ENCODE measurements around the gene STN1. TPM values are rescaled to one million over a fixed set of nuclear protein-coding genes. Genes with fewer than 3 reads are reported as not detected.

STN1 gene
- polyA plus RNA-seq, 3 donors from 2014 or later = 81.1 to 101 (median 82.8) TPM

DNA sequence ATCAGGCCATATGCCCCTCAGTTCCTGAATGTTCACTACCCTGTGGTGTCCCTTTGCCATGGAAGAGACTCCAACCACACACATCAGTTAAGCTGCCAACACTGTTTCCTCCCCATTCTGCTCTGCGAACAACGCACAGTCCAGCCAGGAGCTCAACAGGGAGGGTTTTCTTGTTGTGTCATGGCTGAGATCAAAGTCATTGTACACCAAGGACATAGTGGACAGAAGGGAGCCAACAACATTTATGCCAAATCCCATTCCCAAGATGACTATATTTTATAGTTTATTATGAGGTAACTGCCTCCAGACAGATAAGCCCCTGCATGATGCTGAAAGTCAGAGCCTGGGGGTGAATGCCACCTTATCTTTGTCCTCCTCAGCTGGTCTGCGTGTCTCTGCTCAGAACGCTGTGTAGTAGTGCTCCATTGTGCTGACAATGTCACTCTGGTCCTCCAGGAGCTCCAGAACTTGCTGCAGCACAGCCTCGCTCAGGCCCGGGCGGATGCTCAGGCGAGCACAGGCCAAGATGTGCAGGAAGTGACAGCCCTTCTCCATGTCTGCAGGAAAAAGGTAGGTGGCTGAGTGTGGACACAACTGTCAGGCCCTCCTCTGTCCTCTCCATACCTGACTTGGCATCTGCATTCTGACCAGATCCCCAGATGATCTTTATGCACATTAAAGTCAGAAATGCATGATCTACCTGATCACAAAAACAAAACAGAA lies 35.5 kb downstream of the STN1 start:
- H3K27ac Mint-ChIP-seq = peak overlapping the region in 2 of 6 donors; percentile 23 to 50
- DNase-seq = no peak
- no peaks in the 10 kb centered on the region for H3K9me3 Mint-ChIP-seq
- peaks cover 0 to 4% of the 10 kb centered on the region in 2 donors for H3K4me1 Mint-ChIP-seq
- peaks cover 0 to 2% (median 0%) of the 10 kb centered on the region in 3 donors for H3K27me3 Mint-ChIP-seq (ENCODE audit: low read depth in 3 of 3)
- peaks cover 30 to 68% (median 33%) of the 10 kb centered on the region in 3 donors for H3K36me3 Mint-ChIP-seq
- H3K4me3 Mint-ChIP-seq = no peak overlapping the region

DNA sequence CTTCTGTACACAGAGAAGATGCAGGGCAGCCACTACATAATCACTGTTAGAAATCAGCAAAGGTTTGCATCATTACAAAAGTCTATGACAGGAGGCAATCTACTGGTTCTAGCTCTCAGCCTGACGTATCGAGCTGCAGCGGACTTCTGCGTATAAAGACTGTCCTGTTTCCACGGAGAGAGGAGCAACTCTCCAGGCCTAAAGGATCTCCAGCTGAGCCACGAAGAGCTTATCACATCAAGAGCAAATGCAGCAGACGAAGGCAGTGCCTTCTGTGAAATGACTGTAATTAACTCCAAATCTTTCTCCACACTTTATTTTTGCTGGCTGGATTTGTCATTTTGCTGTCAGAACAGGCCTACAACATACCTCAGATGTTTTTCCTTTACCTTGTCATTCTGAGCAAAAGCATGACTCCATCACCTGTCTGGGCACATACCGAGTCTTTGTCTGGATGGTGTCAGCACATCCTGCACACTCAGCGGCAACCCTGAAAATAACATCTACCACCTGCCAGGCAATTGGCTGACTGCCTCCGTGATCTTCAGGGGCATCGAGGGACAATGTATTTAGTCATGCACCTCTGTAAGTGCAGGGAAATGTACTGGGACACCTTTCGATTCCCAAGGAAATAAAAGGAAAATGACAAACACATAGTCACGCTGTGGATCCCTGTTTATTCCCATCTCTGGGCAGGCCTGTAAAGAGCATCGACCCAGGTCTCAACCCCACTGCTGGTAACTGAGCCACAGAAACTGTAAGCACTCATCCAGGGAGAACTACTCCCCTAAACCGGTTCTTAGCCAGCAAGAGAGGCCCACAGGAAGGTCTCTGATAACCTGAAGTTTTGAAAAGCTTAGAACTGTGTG lies 36.3 kb downstream of the STN1 start:
- Mint-ChIP-seq H3K36me3 (peaks cover 25 to 66% (median 33%) of the 10 kb centered on the region in 3 donors), H3K4me1 (peaks cover 0 to 4% of the 10 kb centered on the region in 2 donors), H3K27me3 (ENCODE audit: low read depth in 3 of 3) (peaks cover 0 to 2% (median 0%) of the 10 kb centered on the region in 3 donors), H3K9me3 (no peaks in the 10 kb centered on the region), H3K4me3 (no peak overlapping the region), H3K27ac (peak overlapping the region in 1 of 6 donors; percentile 8)
- DNase-seq = no peak

DNA sequence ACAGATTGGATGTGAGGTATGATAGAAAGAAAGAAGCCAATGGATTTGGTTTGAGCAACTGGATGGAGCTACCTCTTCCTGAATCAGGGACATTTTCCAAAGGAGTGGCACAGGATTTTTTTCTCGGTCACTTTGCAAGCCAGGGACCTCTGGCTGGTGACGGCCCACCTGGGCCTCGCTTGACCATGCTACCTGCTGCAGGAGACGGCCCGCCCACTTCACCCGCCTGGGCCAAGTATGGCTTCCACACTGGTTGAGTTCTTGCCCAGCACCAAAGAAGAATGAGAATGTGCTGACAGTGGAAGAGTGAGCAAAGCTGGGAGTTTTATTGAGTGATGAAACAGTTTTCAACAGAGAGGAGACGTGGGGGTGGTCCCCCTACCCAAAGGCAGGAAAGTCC lies 38.2 kb downstream of the STN1 start:
- Mint-ChIP-seq H3K4me3 (no peak overlapping the region), H3K36me3 (peaks cover 25 to 58% (median 33%) of the 10 kb centered on the region in 3 donors), H3K9me3 (no peaks in the 10 kb centered on the region), H3K4me1 (peaks cover 0 to 4% of the 10 kb centered on the region in 2 donors), H3K27ac (peak overlapping the region in 1 of 6 donors; percentile 14), H3K27me3 (ENCODE audit: low read depth in 3 of 3) (peaks cover 0 to 2% (median 0%) of the 10 kb centered on the region in 3 donors)
- DNase-seq = no peak

DNA sequence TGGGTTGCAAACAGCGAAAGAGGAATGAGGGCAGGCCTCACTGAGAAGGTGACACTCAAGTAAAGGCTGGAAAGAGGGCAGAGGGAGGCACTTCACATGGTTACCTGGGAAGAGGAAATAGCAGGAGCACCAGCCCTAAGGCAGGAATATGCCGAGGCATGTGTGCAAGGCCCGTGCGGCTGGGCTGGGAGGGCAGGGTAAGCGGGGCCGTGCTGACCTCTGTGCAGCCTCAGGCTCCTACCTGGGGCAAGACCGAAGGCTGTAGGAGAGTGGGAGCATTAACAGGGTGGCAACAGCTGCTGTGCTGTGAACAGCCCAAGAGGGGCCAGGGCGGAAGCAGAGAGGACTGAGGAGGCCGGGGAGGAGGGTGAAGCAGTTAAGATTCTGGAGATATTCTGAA lies 38.6 kb downstream of the STN1 start:
- Mint-ChIP-seq H3K27me3 (ENCODE audit: low read depth in 3 of 3) (peaks cover 0 to 2% (median 0%) of the 10 kb centered on the region in 3 donors), H3K4me1 (peaks cover 0 to 4% of the 10 kb centered on the region in 2 donors), H3K36me3 (peaks cover 25 to 58% (median 33%) of the 10 kb centered on the region in 3 donors), H3K27ac (no peak overlapping the region), H3K4me3 (no peak overlapping the region), H3K9me3 (no peaks in the 10 kb centered on the region)
- DNase-seq = no peak

DNA sequence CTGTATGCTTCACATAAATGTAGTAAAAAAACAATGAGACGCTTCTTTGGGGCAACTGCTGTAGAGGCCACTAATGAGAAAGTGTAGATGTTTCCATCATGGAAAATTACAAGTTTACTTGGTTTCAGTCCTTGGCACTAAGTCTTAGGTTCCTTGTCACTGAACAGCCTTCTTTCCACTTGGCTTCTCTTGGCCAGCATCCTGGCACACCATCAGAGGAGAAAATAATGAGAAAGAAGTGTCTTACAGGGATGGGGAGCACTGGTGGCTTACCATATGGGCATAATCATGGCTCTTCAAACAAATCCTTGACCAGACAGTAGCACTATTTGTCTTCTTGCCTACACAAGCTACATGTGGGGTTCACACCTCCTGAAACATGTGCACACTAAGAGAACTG lies 40.1 kb downstream of the STN1 start:
- Mint-ChIP-seq H3K27me3 (ENCODE audit: low read depth in 3 of 3) (peaks cover 0 to 2% (median 0%) of the 10 kb centered on the region in 3 donors), H3K9me3 (no peaks in the 10 kb centered on the region), H3K27ac (peak overlapping the region in 2 of 6 donors; percentile 17 to 49), H3K4me3 (no peak overlapping the region), H3K4me1 (peaks cover 0 to 3% of the 10 kb centered on the region in 2 donors), H3K36me3 (peaks cover 24 to 50% (median 28%) of the 10 kb centered on the region in 3 donors)
- DNase-seq = no peak

DNA sequence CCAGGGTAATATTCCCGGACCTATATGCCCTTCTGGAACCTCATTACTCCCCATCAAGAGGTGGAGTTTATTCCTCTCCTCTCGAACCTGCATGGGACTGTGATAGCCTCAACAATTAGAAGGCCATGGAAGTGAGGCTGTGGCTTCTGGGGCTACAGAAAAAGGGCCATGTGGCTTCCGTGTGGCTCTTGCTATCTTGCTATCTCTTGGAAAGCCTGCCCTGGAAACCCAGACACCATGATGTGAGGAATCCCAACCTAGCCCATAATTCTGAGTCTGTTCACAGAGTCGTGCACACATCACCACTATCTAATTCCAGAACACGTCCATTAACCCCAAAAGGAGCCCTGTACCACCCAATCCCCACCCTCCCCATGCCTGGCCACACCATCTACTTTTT lies 41.8 kb downstream of the STN1 start:
- H3K4me1 Mint-ChIP-seq = peaks cover 0 to 3% of the 10 kb centered on the region in 2 donors
- no peaks in the 10 kb centered on the region for H3K27me3 Mint-ChIP-seq (ENCODE audit: low read depth in 3 of 3)
- H3K27ac Mint-ChIP-seq = peak overlapping the region in 1 of 6 donors; percentile 64
- no peak overlapping the region for H3K4me3 Mint-ChIP-seq
- H3K9me3 Mint-ChIP-seq = no peaks in the 10 kb centered on the region
- H3K36me3 Mint-ChIP-seq = peaks cover 22 to 38% (median 24%) of the 10 kb centered on the region in 3 donors
- no peak for DNase-seq

DNA sequence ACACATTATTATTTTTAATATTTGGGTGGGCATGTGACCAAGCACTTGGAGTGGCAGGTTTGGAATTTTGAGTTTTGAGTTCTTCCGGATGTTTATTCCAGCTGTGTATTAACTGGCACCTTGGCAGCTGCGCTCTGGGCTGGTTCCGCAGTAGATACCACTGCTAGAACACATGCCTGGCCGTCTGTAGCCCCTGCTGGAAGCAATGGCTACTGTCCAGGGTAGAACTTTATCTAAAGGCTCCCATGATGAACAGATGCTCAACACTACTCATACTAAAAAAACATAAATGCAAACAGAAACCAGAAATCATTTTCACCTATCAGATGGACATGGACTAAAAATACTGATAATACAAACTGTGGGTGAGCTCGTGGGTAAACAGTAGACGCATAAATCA lies 43.3 kb downstream of the STN1 start:
- Mint-ChIP-seq H3K4me3 (no peak overlapping the region), H3K27ac (peak overlapping the region in 3 of 6 donors; percentile 12 to 73 (median 30)), H3K36me3 (peaks cover 15 to 28% (median 16%) of the 10 kb centered on the region in 3 donors), H3K27me3 (ENCODE audit: low read depth in 3 of 3) (peaks cover 0 to 2% (median 0%) of the 10 kb centered on the region in 3 donors), H3K9me3 (no peaks in the 10 kb centered on the region), H3K4me1 (peaks cover 0 to 3% of the 10 kb centered on the region in 2 donors)
- DNase-seq = no peak

DNA sequence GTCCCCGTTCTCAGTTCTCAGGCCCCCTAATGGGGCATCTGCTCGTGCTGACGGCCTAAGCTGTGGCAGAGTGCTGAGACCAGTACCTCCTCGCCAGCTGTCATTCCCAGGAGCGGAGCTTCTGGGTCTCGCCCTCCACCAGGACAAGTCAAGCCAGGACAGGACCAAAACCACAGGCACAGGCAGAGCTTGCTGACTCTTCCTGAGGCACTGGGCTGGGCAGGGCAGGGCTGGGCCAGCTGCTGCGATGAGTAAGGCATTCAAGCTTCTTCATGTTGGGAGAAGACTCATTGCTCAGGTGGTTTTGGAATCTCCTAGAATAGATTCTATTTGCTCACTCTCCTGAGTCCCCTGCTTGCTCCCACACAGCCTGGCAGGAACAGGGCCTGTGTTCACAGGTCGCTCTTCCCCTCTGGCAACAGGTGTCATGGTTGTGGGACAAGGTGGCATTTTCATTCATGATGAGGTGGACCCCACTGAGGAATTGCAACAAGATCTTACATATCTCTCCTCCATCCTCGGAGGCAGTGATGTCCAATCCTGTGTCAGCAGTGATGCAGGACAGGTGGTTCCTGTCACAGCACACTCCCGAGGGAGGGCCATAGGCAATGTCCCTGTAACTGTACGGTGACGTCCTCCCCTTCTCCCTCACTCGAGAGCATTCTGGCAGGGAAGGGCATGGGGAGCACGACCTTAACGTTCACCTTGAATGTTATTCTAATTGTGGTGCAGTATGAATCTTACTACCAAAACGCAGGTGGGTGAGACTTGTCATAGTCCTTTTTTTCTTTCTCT lies 45.6 kb downstream of the STN1 start:
- Mint-ChIP-seq H3K27ac (peak overlapping the region in 1 of 6 donors; percentile 21), H3K27me3 (ENCODE audit: low read depth in 3 of 3) (peaks cover 0 to 2% (median 2%) of the 10 kb centered on the region in 3 donors), H3K36me3 (peaks cover 0 to 13% (median 10%) of the 10 kb centered on the region in 3 donors), H3K9me3 (no peaks in the 10 kb centered on the region), H3K4me3 (no peak overlapping the region), H3K4me1 (no peaks in the 10 kb centered on the region)
- DNase-seq = no peak

DNA sequence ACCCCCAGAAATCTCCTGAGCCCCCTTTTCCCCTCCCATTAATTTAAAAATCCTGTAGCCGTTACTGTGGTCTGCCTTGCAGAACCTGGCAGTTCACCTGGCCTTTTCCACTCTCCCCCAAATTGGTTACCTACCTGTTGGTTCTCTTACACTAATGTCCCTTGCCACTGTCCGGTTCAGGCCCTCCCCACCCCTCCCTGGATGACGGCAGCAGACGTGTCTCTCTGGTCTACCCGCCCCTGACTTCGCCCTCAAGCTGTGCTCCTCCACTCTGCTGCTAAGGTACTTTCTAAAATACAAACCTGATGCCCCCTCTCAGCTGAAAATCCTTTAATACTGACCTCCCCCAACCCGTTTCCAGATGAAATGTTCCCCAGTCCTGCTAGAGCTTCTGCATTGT lies 47.0 kb downstream of the STN1 start:
- H3K4me1 Mint-ChIP-seq = no peaks in the 10 kb centered on the region
- no peak overlapping the region for H3K27ac Mint-ChIP-seq
- peaks cover 2 to 10% (median 10%) of the 10 kb centered on the region in 3 donors for H3K36me3 Mint-ChIP-seq
- no peak for DNase-seq
- H3K27me3 Mint-ChIP-seq (ENCODE audit: low read depth in 3 of 3) = peaks cover 0 to 2% (median 2%) of the 10 kb centered on the region in 3 donors
- no peaks in the 10 kb centered on the region for H3K9me3 Mint-ChIP-seq
- H3K4me3 Mint-ChIP-seq = no peak overlapping the region

DNA sequence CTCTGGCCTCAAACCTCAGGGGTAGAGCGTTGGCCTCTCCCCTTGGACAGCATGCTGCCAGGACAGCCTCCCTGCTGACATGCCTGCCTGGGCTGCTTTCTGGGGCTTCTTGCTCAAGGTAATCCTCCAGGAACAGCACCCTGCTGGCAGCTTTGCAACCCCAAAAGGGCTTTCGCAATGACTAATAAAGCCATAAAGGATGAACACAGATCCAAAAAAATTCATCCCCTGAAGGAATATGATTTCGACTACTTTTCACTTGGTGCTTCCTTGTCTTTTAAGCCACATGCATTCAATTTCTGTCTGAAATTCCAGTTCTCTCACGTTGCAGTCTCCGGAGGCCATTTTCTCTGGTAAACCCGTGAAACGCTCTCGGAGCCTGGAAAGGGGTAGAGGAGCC lies 47.5 kb downstream of the STN1 start:
- DNase-seq = no peak
- Mint-ChIP-seq H3K27me3 (ENCODE audit: low read depth in 3 of 3) (peaks cover 0 to 2% (median 2%) of the 10 kb centered on the region in 3 donors), H3K36me3 (peaks cover 5 to 10% (median 10%) of the 10 kb centered on the region in 3 donors), H3K4me1 (no peaks in the 10 kb centered on the region), H3K27ac (no peak overlapping the region), H3K9me3 (peaks cover 0 to 2% (median under 1%) of the 10 kb centered on the region in 6 donors), H3K4me3 (no peak overlapping the region)

DNA sequence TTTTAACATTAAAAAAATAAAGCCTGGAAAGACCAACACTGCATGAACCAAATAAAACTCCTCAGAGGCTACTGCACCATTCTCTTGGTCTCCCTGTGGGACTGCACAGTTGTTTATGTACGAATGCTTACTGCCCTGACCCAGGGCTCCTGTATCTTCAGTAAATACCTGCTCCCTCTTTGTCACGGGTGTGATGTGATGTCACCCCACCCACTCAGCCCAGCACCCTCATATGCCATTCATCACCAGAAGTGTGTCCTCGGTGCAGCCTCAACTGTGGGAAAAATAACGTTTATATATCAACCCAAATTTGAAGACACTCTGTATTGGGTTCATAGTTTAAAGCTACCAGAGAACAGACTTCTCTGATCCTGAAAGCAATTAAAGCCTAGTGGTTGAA lies 48.6 kb downstream of the STN1 start:
- Mint-ChIP-seq H3K27me3 (ENCODE audit: low read depth in 3 of 3) (peaks cover 0 to 4% (median 2%) of the 10 kb centered on the region in 3 donors), H3K36me3 (peaks cover 14 to 19% (median 18%) of the 10 kb centered on the region in 3 donors), H3K9me3 (peaks cover 0 to 10% (median 4%) of the 10 kb centered on the region in 6 donors), H3K4me1 (no peaks in the 10 kb centered on the region), H3K27ac (peak overlapping the region in 2 of 6 donors; percentile 52 to 79), H3K4me3 (no peak overlapping the region)
- no peak for DNase-seq

DNA sequence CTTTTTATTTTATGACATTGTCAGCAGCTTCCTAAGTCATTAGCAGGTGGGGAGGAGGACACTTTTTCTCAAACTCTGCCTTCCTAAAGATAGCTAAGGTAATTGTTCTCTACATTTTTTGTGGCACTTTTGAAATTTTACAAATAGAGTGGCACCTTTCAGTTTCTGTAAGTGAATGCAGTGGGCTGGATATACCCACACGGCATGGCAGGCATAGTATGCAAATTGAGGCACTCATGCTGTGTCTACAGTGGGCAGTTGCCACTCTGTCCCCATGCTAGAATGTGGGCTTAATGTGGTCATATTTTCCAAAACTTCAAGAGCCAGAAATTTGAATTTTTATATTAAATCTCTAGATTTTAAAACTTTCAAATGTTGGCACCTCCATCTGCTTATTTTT lies 49.8 kb downstream of the STN1 start:
- Mint-ChIP-seq H3K27me3 (ENCODE audit: low read depth in 3 of 3) (peaks cover 0 to 4% (median 2%) of the 10 kb centered on the region in 3 donors), H3K9me3 (peaks cover 0 to 15% (median 4%) of the 10 kb centered on the region in 6 donors), H3K27ac (no peak overlapping the region), H3K4me3 (no peak overlapping the region), H3K36me3 (peaks cover 20 to 22% (median 21%) of the 10 kb centered on the region in 3 donors), H3K4me1 (no peaks in the 10 kb centered on the region)
- no peak for DNase-seq

DNA sequence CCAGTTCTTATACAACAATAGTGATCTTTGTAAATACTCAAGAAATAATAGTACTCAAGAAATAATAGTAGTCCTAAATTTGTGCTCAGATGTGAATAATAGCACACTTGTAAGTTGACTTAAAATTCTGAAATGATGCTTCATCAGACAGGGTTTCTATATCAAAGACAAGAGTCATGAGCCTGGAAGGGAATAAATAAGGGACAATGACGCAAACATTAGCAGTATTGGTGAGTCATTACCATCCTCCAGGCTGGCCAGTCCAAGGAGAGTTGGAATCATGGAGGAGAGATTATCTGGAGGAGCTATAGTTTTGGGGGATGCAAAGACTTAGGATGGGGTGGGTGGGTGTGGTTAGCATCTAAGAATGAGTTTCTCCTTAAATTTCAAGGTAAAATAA lies 56.5 kb downstream of the STN1 start:
- H3K36me3 Mint-ChIP-seq = peaks cover 19 to 24% (median 20%) of the 10 kb centered on the region in 3 donors
- DNase-seq = no peak
- no peak overlapping the region for H3K27ac Mint-ChIP-seq
- no peak overlapping the region for H3K4me3 Mint-ChIP-seq
- peaks cover 0 to 13% (median 8%) of the 10 kb centered on the region in 3 donors for H3K27me3 Mint-ChIP-seq (ENCODE audit: low read depth in 3 of 3)
- H3K4me1 Mint-ChIP-seq = peaks cover 0 to under 1% of the 10 kb centered on the region in 2 donors
- peaks cover 0 to 15% (median 4%) of the 10 kb centered on the region in 6 donors for H3K9me3 Mint-ChIP-seq
